HG03520 (cell line): Measurements from ENCODE around the gene KIAA1549.

Experiments
- ATAC-seq: cut with Tn5 transposase; IDR thresholded peaks from one replicate; pipeline ENCODE4 v1.9.1; 2021; ENCODE audit warnings: mild to moderate bottlenecking, moderate library complexity; ENCODE audit not compliant: unreplicated experiment

Gene KIAA1549

DNA sequence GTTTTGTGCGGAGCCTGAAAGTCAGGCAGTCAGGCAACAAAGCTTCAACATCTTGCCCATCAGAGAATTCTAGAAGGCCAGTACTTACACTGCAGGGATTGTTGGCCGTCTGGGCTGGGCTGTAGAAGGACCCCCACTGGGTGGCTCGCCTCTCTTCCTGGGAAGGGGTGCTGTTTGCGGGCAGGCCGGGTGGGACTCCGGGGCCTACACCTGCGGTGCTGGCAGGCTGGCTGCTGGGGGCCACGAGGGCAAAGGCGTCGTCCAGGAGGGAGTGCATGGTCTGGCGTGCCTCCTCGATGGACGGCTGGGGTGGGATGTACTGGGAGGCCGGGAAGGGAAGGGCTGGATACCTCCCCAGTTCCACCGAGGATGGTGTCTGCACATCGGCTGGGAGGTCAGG lies 120.1 kb downstream of the KIAA1549 start:
- ATAC-seq: no peak

DNA sequence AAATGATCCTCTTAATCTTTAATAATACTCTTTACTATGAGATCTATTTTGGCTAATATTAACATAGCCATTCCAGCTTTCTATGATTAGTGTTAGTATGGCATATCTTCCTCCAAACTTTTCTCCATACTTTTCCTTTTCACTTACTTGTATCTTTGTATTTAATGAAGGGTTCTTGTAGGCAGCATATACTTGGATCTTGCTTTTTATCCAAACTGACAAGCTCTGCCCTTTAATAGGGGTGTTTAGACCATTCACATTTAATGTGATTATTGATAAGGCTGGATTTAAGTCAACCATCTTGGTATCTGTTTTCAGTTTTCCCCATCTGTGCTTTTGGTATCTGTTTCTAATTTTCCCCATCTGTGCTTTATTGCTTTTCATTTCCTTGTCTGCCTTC lies 123.5 kb downstream of the KIAA1549 start:
- ATAC-seq: no peak

DNA sequence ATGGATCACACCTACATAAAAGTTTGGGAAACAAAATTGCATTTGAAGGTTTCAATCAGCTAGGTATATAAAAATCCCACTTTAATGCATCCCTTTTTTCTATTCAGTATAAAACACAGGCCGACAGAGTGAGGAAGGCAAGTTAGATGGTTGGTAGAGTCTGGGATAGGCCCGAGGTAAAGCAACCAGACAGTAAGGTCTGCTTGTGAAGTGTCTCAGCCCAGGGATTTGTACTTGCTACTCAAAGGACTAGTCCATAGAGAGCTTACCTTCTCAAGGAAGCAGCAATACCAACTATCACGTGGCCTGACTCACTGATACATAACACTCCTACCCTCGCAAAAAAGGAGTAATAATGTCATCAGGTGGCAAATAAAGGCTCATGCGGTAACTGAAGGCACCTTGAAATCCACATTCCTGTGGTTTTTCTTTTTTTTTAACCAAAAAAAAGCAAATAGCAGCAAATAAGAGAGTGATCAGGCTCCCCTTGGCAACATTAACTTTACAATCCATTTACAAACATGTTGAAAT lies 127.0 kb downstream of the KIAA1549 start:
- no peak for ATAC-seq

DNA sequence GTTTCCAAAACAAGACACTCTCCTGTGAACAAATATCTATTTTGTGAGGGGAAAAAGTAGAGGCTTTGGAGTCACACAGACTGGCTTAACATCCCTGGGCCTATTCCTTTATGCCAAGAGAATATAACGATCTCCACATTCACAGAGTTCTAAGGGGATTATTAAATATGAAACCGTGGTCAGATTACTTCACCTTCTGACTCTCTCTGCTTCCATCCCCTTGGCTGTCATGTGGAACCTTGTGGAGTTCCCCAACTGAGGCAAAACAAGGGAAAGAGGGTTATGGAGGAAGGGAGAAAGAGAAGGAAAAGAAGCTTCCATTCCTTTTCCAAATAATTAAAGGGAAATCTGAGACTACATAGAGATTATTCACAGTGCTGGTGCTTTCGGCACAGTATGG lies 127.7 kb downstream of the KIAA1549 start:
- no peak for ATAC-seq

DNA sequence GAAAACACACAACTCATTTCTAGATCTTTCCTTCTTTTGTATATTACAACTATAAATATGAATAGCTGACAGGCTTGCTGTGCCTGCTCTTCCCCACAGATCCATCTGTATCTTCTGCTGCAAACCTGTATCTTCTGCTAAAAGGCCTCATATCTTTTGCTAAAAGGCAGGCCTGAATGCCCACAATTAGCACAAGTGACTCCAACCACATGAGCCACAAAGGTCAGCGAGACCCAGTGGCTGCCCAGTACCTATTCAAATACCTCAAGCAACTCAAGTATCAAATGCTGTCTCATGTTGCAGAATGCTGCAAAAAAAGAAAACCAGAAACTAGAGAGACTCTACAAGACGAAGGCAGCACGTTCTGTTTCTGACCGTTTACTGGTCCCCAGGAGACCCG lies 128.7 kb downstream of the KIAA1549 start:
- ATAC-seq: no peak

DNA sequence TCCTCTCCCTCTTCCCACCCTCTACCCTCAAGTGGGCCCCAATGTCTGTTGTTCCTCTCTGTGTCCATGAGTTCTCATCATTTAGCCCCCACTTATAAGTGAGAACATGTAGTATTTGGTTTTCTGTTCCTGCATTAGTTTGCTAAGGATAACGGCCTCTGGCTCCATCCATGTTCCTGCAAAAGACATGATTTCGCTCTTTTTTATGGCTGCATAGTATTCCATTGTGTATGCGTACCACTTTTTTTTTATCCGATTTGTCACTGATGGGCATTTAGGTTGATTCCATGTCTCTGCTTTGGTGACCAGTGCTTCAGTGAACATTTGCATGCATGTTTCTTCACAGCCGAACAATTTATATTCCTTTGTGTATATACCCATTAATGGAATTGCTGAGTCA lies 131.5 kb downstream of the KIAA1549 start:
- no peak for ATAC-seq

DNA sequence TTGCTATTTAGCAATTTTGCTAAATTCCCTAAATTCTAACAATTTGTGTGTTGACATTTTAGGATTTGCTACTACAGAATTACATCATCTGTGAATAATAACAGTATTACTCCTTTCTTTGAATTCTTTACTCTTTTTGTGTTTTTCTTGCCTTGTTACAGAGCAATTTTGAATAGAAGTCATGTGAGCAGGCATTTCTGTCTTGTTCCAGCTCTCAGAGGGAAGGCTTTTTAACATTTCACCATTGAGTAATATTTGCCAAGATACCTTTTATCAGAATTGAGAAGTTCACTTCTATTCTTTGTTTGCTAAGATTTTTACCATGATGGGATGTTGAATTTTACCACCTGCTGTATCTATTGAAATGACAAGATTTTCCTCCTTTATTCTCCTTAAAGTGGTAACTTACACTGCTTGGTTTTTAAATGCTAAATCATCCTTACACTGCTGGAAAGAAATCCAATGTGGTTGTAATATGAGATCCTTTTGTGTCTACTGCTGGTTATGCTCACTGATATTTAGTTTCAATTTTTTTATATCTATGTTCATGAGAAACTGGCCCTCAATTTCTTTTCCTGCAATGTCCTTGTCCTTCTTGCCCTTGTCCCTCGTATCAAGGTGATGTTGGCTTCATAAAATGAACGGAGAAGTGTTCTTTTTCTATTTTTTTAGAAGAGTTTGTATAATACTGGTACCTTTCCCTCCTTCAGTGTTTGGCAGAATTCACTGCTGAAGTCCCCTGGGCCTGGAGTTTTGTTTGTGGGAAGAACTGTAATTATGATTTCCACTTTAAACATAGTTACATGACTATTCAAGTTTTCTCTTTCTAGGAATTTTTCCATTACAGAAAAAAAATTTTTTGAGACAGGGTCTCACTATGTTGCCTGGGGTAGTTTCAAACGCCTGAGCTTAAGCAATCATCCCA lies 132.9 kb downstream of the KIAA1549 start:
- ATAC-seq: no peak

DNA sequence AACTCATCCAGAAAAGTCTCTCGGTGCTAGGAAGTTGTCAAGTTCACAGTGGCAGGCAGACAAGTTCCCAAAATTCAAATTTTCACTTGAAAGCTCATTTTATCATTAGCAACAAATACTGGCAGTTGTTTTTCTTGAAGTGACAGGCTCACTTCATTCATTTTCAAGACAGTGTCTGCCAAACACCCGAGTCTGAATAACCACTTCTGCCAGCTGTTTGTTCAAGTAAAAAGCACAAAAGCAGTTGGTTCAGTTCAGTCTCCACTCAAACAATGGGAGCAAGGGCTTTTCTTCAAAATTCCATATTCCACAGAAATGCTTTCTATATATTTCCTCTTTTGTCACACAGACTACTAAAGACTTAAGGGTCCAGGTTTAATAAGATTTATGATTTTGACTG lies 135.5 kb downstream of the KIAA1549 start:
- ATAC-seq: no peak

DNA sequence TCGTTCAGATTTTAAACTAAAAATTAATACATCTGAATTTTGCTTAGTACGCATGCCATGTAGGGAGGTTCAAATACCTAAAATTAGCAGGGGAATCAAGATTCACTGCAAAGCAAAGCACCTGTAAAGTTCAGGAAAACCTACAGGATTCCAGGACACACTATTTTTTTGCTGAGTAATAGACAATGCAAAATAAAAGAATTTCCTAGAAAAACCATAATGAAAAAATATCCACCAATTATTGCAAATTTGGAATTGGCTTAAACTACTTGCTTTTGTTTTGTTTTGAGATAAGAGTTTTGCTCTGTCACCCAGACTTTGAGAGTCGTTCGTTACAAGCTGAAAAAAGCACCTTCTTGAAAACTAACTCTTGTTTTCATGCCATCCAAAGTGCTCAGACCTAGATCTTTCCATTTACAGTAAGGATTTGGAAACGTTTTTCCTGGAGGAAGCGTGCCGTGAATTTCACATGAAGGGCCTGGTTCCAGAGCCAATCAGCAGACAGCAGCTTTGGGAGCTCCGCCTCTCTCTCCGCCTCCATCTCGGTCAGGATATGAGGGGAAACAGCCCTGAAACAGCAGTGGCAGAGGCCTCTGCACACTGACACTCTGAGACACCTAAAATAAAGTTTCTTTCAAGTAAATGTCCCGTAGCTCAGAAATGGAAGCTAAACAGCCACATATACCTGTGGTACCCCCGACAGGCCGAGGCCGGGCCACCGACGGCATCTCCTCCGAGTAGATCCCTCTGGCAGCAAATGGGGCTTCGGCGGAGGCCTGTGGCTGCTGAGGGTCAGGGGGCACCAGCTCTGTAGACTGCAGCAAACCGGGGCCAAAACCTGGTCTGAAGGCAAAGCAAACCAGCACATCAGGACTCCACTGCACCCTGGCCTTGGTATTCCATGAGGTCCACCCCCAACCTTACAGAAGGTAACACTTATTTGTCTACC lies 137.3 kb downstream of the KIAA1549 start:
- ATAC-seq: no peak

DNA sequence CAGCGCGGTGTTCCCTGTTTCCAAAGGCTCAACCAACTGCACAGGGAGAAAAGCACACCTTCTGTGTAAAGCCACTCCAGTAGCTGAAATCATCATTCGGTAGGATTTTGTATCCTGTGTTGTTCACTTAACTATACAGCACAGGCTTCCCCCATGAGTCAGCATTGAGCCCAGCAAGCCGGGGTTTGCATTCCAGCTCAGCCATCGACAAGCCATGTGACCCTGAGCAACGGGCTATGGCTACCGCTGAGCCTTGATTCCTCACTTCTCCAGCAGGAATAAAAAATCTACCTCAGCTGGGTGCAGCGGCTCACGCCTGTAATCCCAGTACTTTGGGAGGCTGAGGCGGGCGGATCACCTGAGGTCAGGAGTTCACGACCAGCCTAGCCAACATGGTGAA lies 139.1 kb downstream of the KIAA1549 start:
- no peak for ATAC-seq

DNA sequence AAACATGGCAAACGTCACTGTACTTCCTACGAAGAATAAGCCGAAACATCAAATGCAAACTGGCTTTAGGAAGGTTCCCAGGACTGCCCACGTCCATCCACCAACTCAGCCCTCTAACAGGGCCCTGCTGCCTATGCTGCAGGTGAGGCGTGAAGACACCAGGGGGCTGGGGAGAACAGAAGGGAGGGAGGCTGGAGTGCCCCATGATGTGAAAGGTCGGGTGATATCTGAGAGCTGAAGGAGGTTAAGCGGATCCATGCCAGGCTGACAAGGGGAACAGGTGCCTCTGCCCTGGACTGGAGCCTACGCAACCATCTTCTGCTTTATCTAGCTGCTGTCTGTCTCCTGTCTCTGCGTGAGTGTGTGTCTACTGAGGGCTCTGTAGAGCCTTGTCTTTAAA lies 143.0 kb downstream of the KIAA1549 start:
- ATAC-seq: no peak

DNA sequence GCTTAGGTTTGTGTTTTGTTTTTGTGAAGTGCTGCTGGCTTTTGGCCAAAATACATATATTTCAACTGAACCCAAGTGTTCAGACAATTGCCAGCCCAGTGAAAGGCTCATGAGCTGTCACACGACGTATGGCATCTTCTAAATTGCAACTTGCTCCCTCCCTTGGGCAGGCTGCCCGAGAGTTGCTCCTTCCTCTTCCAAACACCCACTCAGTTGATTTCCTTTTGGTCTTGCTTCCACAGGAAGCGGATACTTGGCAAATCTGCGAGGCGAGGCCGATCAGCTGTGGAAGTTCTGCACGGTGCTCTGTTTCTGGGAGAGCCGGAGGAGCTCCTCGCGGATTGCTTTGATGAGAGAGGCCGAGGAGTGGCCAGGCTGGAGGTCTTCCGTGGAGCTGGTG lies 143.6 kb downstream of the KIAA1549 start:
- no peak for ATAC-seq

DNA sequence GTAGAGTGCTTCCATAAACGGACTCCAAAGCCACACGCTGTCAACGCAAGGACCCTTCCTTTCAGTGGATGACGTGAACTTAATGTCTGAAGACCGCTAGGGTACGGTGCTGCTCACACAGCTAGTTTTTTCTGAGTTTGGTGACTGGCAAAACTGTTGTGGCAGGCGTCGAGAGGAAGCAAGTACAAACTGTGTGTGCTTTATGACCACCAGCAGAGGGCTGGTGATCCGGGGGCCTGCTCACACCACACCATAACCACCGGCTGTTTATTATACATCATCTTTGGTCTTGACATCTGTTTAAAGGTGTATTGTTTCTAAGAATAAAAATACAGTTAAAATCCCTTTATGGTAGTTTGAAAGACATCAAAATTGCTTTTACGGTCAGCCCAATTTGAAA lies 146.1 kb downstream of the KIAA1549 start:
- no peak for ATAC-seq

DNA sequence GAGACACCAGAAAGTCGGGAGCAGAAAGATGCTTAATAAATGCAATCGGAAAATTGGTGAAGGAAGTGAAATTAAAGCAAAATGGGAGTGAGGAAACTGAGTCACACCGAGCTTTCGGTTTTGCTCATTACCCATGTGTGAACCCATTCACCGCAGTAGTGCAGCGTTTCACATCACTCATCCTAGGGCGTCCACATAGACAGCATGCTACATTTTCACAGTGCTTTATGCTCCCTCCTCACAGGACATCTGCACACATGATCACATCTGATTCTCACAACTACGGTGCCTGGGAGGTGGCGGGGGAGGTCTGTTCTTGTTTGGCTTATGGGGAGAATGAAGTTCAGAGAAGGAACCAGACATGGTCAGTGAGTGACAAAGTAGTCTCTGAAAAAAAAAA lies 146.6 kb downstream of the KIAA1549 start:
- no peak for ATAC-seq

DNA sequence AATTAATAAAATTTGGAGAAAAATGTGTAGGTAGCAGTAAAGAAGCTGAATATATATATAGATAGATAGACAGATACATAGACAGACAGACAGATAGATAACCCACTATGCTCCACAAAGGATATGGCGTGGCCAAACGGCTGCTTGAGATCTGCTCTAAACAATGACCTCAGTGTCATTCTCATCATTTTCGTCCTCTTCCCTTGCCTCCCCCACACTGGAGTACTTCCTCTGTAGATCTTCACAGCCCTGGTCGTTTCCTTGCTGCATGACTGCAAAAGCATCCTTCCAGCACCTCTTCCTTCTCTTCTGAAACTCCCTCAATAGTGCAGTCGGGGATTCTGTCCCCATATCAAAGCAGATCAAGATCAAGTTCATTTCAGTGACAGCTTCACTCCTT lies 147.6 kb downstream of the KIAA1549 start:
- ATAC-seq: no peak

DNA sequence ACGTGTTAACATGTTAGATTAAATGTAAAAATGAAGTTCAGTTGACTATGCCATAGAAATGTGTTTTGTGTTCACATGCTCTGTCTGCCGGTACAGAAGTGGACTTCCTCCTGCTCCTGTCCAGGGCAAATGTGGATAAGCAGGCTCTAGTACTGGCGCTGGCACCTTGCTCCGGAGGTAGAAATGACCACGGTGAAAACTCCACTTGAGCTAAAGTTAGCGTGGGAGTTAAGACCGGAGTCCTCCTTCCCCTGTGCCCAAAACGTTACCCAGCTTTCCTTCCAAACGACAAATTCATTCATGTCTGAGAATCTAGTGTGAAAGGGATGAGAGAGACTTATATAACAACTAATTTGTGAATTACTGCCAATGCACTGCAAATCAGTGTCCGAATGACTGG lies 148.2 kb downstream of the KIAA1549 start:
- ATAC-seq: no peak

DNA sequence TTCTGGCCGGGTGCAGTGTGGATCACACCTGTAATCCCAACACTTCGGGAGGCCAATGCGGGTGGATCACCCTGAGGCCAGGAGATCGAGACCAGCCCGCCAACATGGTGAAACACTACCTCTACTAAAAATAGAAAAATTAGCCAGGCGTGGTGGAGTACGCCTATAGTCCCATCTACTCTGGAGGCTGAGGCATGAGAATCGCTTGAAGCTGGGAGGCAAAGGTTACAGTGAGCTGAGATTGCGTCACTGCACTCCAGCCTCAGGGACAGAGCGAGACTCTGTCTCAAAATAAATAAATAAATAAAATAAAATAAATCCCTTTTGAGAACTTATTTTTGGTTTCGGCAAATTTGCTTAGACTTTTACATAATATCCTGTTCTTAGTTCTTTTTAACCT lies 151.9 kb downstream of the KIAA1549 start:
- no peak for ATAC-seq

DNA sequence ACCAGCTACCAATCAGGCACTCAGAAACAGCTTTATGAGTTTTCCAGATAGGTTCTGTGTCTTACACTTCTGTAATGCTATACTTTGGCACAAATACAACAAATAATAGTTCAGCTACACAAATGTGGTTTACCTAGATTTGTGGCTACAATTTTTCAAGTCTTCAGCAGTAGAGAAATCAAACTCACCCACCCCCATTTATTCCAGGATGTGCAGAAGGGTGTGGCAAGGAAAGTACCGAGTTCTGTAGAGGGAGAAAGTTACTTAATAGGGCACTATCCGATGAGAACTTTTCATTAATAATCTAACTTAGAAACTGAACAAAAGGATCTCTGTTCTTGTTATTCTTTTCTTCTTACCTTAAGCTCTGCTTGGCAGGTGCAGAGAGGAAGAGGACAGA lies 152.9 kb downstream of the KIAA1549 start:
- ATAC-seq: no peak

DNA sequence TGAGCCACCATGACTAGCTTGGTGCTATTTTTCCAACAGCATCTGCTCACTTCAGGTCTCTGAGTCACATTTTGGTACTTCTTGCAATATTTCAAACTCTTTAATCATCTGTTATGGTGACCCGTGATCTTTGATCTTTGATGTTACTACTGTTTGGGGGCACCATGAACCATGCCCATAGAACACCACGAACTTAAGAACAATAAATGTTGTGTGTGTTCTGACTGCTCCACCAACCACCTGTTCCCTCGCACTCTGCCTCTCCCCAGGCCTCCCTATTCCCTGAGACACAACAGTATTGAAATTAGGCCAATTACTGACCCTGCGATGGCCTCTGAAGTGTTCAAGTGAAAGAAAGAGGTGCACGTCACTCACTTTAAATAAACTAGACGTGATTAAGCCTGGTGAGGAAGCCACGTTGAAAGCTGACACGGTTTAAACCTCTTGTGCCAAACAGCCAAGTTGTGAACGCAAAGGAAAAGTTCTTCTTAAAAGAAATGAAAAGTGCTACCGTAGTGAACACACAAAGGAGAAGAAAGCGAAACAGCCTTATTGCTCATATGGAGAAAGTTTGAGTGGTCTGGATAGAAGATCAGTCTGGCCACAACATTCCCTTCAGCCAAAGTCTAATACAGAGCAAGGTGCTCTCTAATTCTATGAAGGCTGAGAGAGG lies 156.0 kb downstream of the KIAA1549 start:
- no peak for ATAC-seq

DNA sequence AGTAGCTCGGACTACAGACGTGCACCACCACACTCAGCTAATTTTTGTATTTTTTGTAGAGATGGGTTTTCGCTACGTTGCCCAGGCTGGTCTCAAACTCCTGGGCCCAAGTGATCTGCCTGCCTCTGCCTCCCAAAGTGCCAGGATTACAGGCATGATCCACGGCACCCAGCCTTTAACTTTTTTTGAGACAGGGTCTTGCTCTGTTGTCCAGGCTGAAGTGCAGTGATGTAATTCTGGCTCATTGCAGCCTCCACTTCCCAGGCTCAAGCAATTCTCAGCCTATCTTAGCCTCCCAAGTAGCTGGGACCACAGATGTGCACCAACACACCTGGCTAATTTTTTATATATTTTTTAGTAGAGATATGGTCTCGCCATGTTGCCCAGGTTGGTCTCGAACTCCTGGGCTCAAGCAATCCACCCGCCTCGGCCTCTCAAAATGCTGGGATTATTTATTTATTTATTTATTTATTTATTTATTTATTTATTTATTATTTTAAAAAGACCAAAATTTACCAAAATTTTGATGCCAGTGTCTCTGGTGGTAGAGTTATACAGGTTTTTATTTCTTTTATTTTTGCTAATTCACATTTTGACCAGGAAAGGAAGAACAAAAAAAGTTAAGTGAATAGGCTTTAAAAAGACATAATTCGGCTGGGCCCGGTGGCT lies 158.2 kb downstream of the KIAA1549 start:
- ATAC-seq: no peak
